GM21619 (cell line): Measurements from ENCODE around the gene SIMC1.
A peak's percentile ranks its signal among the peaks of the same experiment; 100 is the strongest.
"Not testable (repeated sequence)": the region's sequence is repeated elsewhere in the genome, so short reads cannot be mapped to it uniquely, and the experiment has no call there.

ENCODE experiments used
- ATAC-seq: cut with Tn5 transposase; IDR thresholded peaks from one replicate; pipeline ENCODE4 v1.9.1; 2021; ENCODE audit not compliant: unreplicated experiment

Gene SIMC1

DNA sequence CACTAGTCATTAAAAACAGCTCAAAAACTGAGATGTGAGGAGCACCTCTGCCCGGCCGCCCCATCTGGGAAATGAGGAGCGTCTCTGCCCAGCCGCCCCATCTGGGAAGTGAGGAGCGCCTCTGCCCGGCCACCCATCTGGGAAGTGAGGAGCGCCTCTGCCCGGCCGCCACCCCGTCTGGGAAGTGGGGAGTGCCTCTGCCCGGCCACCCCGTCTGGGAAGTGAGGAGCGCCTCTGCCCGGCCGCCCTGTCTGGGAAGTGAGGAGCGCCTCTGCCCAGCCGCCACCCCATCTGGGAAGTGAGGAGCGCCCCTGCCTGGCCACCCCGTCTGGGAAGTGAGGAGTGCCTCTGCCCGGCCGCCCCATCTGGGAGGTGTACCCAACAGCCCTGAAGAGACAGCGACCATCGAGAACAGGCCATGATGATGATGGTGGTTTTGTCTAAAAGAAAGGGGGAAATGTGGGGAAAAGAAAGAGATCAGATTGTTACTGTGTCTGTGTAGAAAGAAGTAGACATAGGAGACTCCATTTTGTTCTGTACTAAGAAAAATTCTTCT, 23.7 kb upstream of the SIMC1 start:
- not testable (repeated sequence) for ATAC-seq

DNA sequence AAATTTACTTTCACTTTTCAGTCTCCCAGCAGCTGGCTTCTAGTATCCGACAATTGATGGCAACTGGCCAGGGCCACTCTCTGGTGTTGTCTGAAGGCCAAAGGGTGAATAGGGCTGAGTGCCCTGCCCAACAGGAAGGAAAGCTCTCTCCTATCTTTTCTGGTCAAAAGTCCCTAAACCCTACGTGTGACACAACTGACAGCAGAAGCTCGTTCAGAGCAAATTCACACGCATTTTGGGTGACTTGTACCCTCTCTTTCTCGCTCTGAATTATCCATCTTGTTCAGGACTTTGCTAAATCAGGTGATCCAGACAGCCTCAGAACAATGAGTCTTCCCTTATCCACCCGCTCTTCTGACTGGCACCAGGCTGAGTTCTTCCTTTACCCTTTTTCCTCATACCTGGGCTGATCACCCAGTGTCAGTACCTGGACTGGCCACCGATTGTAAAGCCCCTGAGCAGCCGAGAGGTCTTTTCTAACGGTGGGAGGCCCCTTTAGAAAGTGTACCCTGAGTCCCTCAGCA, 21.8 kb upstream of the SIMC1 start:
- ATAC-seq, result not testable (repeated sequence)

- not testable (repeated sequence) for ATAC-seq
Measured at GRCh38 chr5:176217188-176217729, 21.0 kb upstream of the SIMC1 start.

GRCh38 chr5:176217764-176218163, 20.5 kb upstream of the SIMC1 start:
- ATAC-seq, result not testable (repeated sequence)

GRCh38 chr5:176222006-176222405, 16.2 kb upstream of the SIMC1 start:
- not testable (repeated sequence) for ATAC-seq

DNA sequence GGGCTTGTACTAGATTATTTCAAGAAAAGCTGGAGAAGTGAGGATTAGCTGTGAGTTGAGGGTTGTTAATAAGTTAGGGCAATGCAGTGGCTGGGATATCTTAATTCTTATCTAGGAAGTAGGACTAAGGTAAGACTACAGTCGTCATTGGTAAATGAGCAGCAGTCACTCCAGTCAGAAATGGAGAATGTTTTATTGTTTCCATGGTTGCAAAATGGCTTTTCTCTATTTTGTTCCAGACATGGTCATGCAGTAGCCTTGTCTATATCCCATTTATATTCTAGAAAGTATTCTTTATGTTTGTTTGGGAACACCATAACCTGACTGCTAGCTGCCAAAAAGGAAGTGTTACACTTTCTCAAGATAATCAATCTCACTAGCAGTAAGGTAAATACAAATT, 9.9 kb upstream of the SIMC1 start:
- ATAC-seq, result not testable (repeated sequence)

GRCh38 chr5:176233253-176233652, 5.0 kb upstream of the SIMC1 start:
- ATAC-seq, result not testable (repeated sequence)

DNA sequence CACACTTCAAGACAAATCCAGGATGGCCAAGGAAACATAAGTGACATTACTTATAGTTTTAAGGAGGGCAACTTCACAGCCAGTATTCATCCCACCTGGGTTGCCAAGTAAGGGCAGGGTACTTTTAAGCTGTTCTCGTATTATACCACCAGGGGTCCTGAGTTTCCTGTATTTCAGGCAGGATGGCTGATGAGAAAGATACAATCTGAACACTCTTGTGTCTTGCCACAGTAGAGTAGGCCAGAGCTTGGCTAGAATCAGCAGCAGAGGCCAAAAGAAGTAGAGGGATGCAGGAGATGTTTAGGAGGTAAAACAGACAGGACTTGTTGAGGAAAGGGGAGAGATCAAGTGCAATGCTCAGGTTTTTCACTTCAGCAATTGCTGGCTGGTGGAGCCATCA, 3.1 kb upstream of the SIMC1 start:
- ATAC-seq, result not testable (repeated sequence)

GRCh38 chr5:176238645-176239283, 540 bp downstream of the SIMC1 start:
- peak; percentile 36 for ATAC-seq

DNA sequence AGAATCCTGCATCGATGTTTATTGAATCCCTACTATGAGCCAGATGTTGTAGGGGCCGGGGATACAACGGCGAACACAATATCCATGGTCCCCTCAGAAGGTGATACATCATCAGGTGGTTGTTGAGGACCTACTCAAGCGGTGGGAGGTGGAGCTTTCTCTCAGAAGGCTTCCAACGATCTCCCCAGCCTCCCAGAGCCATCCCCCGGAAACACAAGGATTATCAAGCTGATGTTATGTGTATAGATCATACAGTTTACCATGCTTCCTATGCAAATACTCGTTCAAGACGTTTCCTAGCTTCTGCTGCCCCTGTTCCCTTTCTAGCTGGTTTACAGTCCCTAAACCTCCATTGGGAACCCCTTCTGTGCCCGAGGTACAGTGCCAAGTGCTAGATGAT, 1.1 kb downstream of the SIMC1 start:
- ATAC-seq, result not testable (repeated sequence)

GRCh38 chr5:176244318-176244717, 6.1 kb downstream of the SIMC1 start:
- not testable (repeated sequence) for ATAC-seq

GRCh38 chr5:176245074-176245473, 6.8 kb downstream of the SIMC1 start:
- ATAC-seq, result not testable (repeated sequence)

GRCh38 chr5:176245489-176245888, 7.3 kb downstream of the SIMC1 start:
- not testable (repeated sequence) for ATAC-seq

DNA sequence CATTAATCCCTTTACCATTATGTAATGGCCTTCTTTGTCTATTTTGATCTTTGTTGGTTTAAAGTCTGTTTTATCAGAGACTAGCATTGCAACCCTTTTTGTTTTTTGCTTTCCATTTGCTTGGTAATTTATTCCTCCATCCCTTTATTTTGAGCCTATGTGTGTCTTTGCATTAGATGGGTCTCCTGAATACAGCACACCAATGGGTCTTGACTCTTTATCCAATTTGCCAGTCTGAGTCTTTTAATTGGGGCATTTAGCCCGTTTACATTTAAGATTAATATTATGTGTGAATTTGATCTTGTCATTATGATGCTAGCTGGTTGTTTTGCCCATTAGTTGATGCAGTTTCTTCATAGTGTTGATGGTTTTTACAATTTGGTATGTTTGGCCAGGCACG, 12.5 kb downstream of the SIMC1 start:
- ATAC-seq, result not testable (repeated sequence)

- not testable (repeated sequence) for ATAC-seq
Measured at GRCh38 chr5:176252171-176252570, 13.9 kb downstream of the SIMC1 start.

GRCh38 chr5:176253370-176254065, 15.3 kb downstream of the SIMC1 start:
- ATAC-seq, result not testable (repeated sequence)

DNA sequence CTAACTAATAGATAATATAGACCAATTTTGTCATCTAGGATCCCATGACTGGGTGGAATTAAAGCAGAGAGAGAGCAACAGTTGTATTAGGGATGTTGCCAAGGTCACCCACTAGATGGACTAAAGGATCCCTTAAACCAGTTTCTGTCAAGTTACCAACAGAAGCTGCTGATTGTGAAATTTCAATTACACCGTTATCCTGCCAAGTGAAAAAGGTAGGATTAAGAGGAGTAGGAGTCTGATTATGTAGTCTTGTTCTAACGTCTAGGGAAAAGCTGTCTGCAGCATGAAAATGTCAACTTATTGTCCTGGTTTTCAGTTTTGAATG, 15.8 kb downstream of the SIMC1 start:
- not testable (repeated sequence) for ATAC-seq

DNA sequence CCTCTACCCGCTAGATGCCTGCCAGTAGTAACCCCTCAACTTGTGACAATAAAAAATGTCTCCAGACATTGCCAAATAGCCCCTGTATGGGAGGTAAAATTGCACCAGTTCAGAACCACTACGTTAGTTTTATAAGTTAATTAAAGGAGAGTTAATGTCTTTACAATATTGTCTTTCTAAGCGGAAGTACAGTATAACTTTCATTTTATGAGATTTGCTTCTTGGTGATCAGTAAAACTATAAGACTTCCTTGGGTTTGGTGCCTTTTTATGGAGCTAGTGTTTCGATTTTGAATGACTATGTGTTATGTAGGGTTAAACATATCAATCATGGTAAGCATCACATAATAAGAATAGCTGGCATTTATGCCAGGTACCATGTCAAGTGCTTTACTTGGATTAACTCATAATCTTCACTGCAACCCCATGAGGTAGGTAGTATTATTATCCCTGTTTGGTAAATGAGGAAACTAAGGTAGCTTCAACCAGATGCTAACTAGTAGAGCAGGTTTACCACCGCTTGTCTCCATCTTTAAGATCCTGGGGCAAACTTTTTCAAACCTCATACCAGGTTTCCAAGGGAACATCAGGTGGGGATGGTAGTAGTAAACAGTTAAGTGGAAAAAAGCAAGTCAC, 19.8 kb downstream of the SIMC1 start:
- not testable (repeated sequence) for ATAC-seq

- ATAC-seq, result not testable (repeated sequence)
Measured at GRCh38 chr5:176260682-176261081, 22.5 kb downstream of the SIMC1 start.

DNA sequence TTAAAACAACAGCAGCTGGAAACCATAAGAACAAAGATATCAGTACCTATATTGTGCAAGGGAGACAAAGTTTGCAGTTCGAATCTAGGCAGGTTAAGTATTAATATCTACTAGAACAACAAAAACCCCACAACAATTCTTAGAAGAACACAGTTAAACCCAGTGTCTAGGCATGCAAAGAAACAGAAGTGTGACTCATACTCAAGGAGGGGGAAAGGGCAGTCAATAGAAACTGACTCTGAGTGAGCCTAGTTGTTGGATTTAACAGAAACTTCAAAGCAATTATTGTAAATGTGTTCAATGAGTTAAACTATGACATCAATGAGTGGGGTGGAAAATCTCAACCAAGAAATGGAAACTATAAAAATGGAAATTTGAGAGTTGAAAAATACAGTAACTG, 28.2 kb downstream of the SIMC1 start:
- not testable (repeated sequence) for ATAC-seq

DNA sequence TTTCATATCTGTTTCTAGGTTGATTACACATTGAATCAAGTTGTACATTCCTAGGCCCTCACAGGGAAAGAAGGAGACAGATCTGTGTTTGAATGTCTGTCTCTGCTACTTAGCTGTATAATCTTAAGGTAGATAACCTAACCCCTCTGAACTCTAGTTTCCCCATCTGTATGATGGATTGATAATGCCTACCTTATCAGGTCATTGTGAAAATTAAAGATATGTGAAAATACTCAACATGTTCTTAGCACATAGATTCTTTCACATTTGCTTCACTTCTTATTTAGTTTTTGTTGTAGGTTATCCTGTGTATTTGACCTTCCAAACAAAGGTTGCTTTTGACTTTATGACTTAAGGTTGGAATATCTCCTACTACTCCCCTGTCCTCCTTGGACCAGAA, 50.8 kb downstream of the SIMC1 start:
- ATAC-seq, result not testable (repeated sequence)
